H1 (cell line): Measurements from ENCODE around the gene NR2F1. TPM values are rescaled to one million over a fixed set of nuclear protein-coding genes. Genes with fewer than 3 reads are reported as not detected.

ENCODE experiments used
- ASH2L ChIP-seq: fragments of 200-600, 300-600 bp; sonication (generic); IDR thresholded peaks from one replicate; pipeline ENCODE4 v1.7.1; 2017; ENCODE audit warnings: low read length
- BRCA1 ChIP-seq: IDR thresholded peaks from 2 replicates; pipeline ENCODE4 v1.6.1; 2012; ENCODE audit warnings: low read depth, low read length, improper control_type of control experiment
- CREB1 ChIP-seq: IDR thresholded peaks from 2 replicates; pipeline ENCODE4 v1.6.1; 2012; ENCODE audit warnings: inconsistent platforms
- EGR1 ChIP-seq: IDR thresholded peaks from 2 replicates; pipeline ENCODE4 v1.6.1; 2011; ENCODE audit warnings: low read depth, low read length, borderline replicate concordance
- EZH2 ChIP-seq: fragments of 200-600 bp; sonication (generic); IDR thresholded peaks from 2 replicates; pipeline ENCODE4 v1.7.1; 2012; ENCODE audit warnings: low read depth, mild to moderate bottlenecking, moderate library complexity, low read length, inconsistent platforms; ENCODE audit not compliant: severe bottlenecking
- KDM5A ChIP-seq: fragments of 200-600 bp; IDR thresholded peaks from 2 replicates; pipeline ENCODE4 v1.7.1; 2012; ENCODE audit warnings: mild to moderate bottlenecking, low read length, inconsistent platforms, mixed read lengths
- MAFK ChIP-seq: IDR thresholded peaks from 2 replicates; pipeline ENCODE4 v1.6.1; 2012; ENCODE audit warnings: low read depth, mild to moderate bottlenecking, improper control_type of control experiment, low read length
- SP1 ChIP-seq: IDR thresholded peaks from 2 replicates; pipeline ENCODE4 v1.6.1; 2011; ENCODE audit warnings: low read depth, low read length
- polyA plus RNA-seq, 7 experiments: library from polyadenylated mRNA; depleted of rRNA in 3 of 7; stranded (reverse) in 5 of 7; unstranded in 2 of 7; fragments of >200 nt in 5 of 7; fragments of 200-250 nt in 2 of 7; gene quantifications; 1 replicate in 5 of 7; 2 replicates in 1 of 7; 4 replicates in 1 of 7; pipeline versions ENCODE4 v1.2.1 to v1.2.3, GENCODE V29; 2011 to 2013; ENCODE audit warnings: missing spikeins in 2 of 7, mixed read lengths in 2 of 7
- total RNA-seq: library from RNA; stranded (reverse); fragmentation: NEBNext Ultra II Directional; extraction: Animal tissue kit (Norgen Biotek cat#: 25700); gene quantifications from 2 replicates; pipeline ENCODE4 v1.2.1, GENCODE V29; 2021
- TF ChIP-seq, protein P1 (sequence below), 3 experiments: IDR thresholded peaks; 1 replicate in 2 of 3; 2 replicates in 1 of 3; pipeline versions ENCODE4 v1.5.1 to v1.6.1; 2011; ENCODE audit warnings: low read length in 3 of 3, mild to moderate bottlenecking in 3 of 3, inconsistent platforms in 2 of 3, low read depth in 1 of 3, moderate library complexity in 1 of 3; ENCODE audit not compliant: insufficient read depth in 1 of 3; ENCODE audit errors: control extremely low read depth in 1 of 3

NR2F1 gene
- total and polyA plus RNA-seq, 2 of the 8 experiments (the other 6 are each of a cell fraction or from before 2014, with no cell fraction given) = not detected

DNA sequence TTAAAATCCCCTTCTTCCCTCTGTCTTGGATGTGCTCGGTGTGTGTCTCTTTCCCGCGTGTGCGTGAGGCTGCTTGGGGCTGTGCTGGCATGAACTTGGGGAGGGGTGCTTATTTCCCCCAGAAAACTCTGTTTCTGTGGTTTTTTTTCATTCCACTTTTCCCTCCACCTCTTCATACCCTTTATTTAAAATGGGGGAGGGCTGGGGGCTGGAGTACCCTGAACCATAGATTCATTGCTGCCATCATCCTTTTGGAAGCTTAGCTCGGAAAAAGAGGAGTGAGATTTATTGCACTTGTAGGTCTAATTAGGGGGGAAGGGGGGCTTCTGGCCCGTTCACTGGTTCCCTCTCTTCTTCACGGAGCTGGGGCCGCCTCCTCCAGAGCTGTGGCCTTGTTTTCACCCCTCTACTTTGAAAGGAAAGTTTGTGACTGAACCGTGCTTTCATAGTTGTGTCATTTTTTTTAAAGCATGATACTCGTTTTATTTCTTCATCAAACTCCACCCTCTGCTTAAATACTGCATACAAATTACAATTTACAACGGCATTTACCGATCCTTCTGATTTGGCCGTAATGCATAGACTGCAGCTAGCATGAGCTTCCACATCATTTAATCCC, 2.9 kb downstream of the NR2F1 start (continued):
- TF ChIP-seq MAFK (no peak), CREB1 (no peak), EGR1 (no peak), BRCA1 (no peak), SP1 (no peak), ASH2L (no peak), KDM5A (no peak), EZH2 (peak; percentile 87)
- TF ChIP-seq, protein P1, sequence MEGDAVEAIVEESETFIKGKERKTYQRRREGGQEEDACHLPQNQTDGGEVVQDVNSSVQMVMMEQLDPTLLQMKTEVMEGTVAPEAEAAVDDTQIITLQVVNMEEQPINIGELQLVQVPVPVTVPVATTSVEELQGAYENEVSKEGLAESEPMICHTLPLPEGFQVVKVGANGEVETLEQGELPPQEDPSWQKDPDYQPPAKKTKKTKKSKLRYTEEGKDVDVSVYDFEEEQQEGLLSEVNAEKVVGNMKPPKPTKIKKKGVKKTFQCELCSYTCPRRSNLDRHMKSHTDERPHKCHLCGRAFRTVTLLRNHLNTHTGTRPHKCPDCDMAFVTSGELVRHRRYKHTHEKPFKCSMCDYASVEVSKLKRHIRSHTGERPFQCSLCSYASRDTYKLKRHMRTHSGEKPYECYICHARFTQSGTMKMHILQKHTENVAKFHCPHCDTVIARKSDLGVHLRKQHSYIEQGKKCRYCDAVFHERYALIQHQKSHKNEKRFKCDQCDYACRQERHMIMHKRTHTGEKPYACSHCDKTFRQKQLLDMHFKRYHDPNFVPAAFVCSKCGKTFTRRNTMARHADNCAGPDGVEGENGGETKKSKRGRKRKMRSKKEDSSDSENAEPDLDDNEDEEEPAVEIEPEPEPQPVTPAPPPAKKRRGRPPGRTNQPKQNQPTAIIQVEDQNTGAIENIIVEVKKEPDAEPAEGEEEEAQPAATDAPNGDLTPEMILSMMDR (IDR thresholded peaks at IDR 0.05; ENCODE audit: control extremely low read depth in 1 of 3, insufficient read depth in 1 of 3, low read depth in 1 of 3, low read length in 3 of 3) = no peak
- TF ChIP-seq, all 59 proteins: peak for 3
